B cell (primary cell): Measurements from ENCODE around the gene BRD1. TPM values are rescaled to one million over a fixed set of nuclear protein-coding genes. Genes with fewer than 3 reads are reported as not detected.

Experiments
- ATAC-seq: fragments of 200-7000 bp; cut with Tn5 transposase; one replicate; pipeline ENCODE4 v1.10.0; 2021; ENCODE audit warnings: low read depth, mild to moderate bottlenecking, moderate number of reproducible peaks, moderate library complexity
- CTCF ChIA-PET: fragments of 350-600 bp; sonication (Branson Sonifier 250); formaldehyde crosslinking; loops from one replicate; lab custom pipeline; 2021; ENCODE audit warnings: antibody characterized with exemption, inconsistent platforms; lab: Charles Lee
- POLR2A ChIA-PET: fragments of 350-600 bp; sonication (Branson Sonifier 250); formaldehyde crosslinking; loops from one replicate; lab custom pipeline; 2021; ENCODE audit warnings: antibody characterized with exemption; lab: Charles Lee
- DNase-seq: peaks from one replicate; pipeline ENCODE4 v3.0.0; 2013
- H2AFZ ChIP-seq: 2 replicates; pipeline ENCODE4 v1.6.1; 2012; ENCODE audit warnings: mild to moderate bottlenecking, low read depth, low read length; ENCODE audit not compliant: insufficient read depth, poor library complexity, severe bottlenecking
- H3K27ac ChIP-seq, 2 donors: 1 replicate in 1 of 2; 2 replicates in 1 of 2; pipeline ENCODE4 v1.5.1; 2012 to 2013; ENCODE audit warnings: low read length in 2 of 2, mild to moderate bottlenecking in 2 of 2, moderate library complexity in 1 of 2
- H3K27me3 ChIP-seq, 4 experiments: fragments of 200-600 bp in 1 of 4; sonication (generic) in 1 of 4; replicated peaks in 1 of 4; 1 replicate in 2 of 4; 2 replicates in 2 of 4; pipeline versions ENCODE4 v1.6.1 to v1.7.0; 2013 to 2016; ENCODE audit warnings: low read length in 3 of 4, mild to moderate bottlenecking in 2 of 4, mixed read lengths in 1 of 4, moderate library complexity in 1 of 4; ENCODE audit not compliant: insufficient read depth in 4 of 4, control insufficient read depth in 3 of 4; ENCODE audit errors: control extremely low read depth in 1 of 4
- H3K36me3 ChIP-seq, 2 experiments: replicated peaks in 1 of 2; 1 replicate in 1 of 2; 2 replicates in 1 of 2; pipeline versions ENCODE4 v1.6.1 to v1.7.1; 2013; ENCODE audit warnings: low read length in 1 of 2; ENCODE audit not compliant: insufficient read depth in 2 of 2, control insufficient read depth in 1 of 2; ENCODE audit errors: control extremely low read depth in 1 of 2, extremely low read depth in 1 of 2
- H3K4me1 ChIP-seq, 2 donors: fragments of 200-600 bp in 1 of 2; sonication (generic) in 1 of 2; 1 replicate in 1 of 2; 2 replicates in 1 of 2; pipeline versions ENCODE4 v1.5.1 to v1.6.1; 2013 to 2017; ENCODE audit warnings: low read length in 2 of 2; ENCODE audit not compliant: control insufficient read depth in 2 of 2, insufficient read depth in 2 of 2
- H3K4me2 ChIP-seq: replicated peaks from 2 replicates; pipeline ENCODE3; 2012; ENCODE audit warnings: mild to moderate bottlenecking, low read depth, low read length; ENCODE audit not compliant: poor library complexity, severe bottlenecking
- H3K4me3 ChIP-seq, 5 experiments: fragments of 200-600 bp in 1 of 5; sonication (generic) in 1 of 5; 1 replicate in 3 of 5; 2 replicates in 2 of 5; pipeline versions ENCODE4 v1.5.1 to v1.7.0; 2011 to 2016; ENCODE audit warnings: low read length in 4 of 5, mild to moderate bottlenecking in 4 of 5, low read depth in 2 of 5, control low read depth in 1 of 5, moderate library complexity in 1 of 5; ENCODE audit not compliant: insufficient read depth in 1 of 5; ENCODE audit errors: control extremely low read depth in 1 of 5, extremely low read depth in 1 of 5
- H3K79me2 ChIP-seq: fragments of 200-600 bp; sonication (generic); one replicate; pipeline ENCODE4 v1.6.0; 2016; ENCODE audit warnings: low read length; ENCODE audit not compliant: control insufficient read depth, insufficient read depth
- H3K9ac ChIP-seq: fragments of 200-600 bp; sonication (generic); 2 replicates; pipeline ENCODE4 v1.6.1; 2017; ENCODE audit warnings: mild to moderate bottlenecking, low read length, moderate library complexity
- H3K9me3 ChIP-seq, 3 donors: one replicate each; pipeline versions ENCODE4 v1.6.1 to v1.7.1; 2013; ENCODE audit warnings: low read length in 2 of 3; ENCODE audit not compliant: control insufficient read depth in 2 of 3, insufficient read depth in 1 of 3; ENCODE audit errors: control extremely low read depth in 1 of 3
- H4K20me1 ChIP-seq: 2 replicates; pipeline ENCODE4 v1.6.0; 2012; ENCODE audit warnings: mild to moderate bottlenecking, low read length; ENCODE audit not compliant: insufficient read depth, control insufficient read depth, poor library complexity, severe bottlenecking
- H3K27ac Mint-ChIP-seq: one replicate; pipeline ENCODE4 v1.8.0; 2021; ENCODE audit warnings: mixed read lengths
- H3K27me3 Mint-ChIP-seq: one replicate; pipeline ENCODE4 v1.8.0; 2021; ENCODE audit warnings: mixed read lengths
- H3K4me1 Mint-ChIP-seq: one replicate; pipeline ENCODE4 v1.8.0; 2021; ENCODE audit warnings: mixed read lengths
- H3K4me3 Mint-ChIP-seq: one replicate; pipeline ENCODE4 v1.8.0; 2021; ENCODE audit warnings: mixed read lengths
- H3K9me3 Mint-ChIP-seq: one replicate; pipeline ENCODE4 v1.8.0; 2022; ENCODE audit warnings: mixed read lengths; ENCODE audit not compliant: insufficient read depth
- EZH2 ChIP-seq: IDR thresholded peaks from 2 replicates; pipeline ENCODE4 v1.6.1; 2012; ENCODE audit warnings: borderline replicate concordance, low read depth, mild to moderate bottlenecking, moderate library complexity, low read length; ENCODE audit not compliant: insufficient read depth, poor library complexity, severe bottlenecking
- WGBS: methylation state at CpG from one replicate; pipeline ENCODE4 v1.1.5; 2013; ENCODE audit warnings: missing lambda C conversion rate; ENCODE audit not compliant: insufficient coverage; 5-methylcytosine and 5-hydroxymethylcytosine counted together
- intact Hi-C: fragments of 100-400 bp; cut with micrococcal nuclease; formaldehyde crosslinking; loops from one replicate; pipeline ENCODE4 v1.10.0; 2022
- polyA plus RNA-seq: library from polyadenylated mRNA; depleted of rRNA; stranded (reverse); fragments of >200 nt; gene quantifications from 2 replicates; pipeline ENCODE4 v1.2.3, GENCODE V29; 2012
- total RNA-seq, 2 donors: library from RNA; stranded (reverse); fragments of 120-200 nt in 1 of 2; gene quantifications; 1 replicate in 1 of 2; 2 replicates in 1 of 2; pipeline versions ENCODE4 v1.2.3 to v1.2.4, GENCODE V29; 2013 to 2022
- TF ChIP-seq, protein P1 (sequence below): fragments of 200-600 bp; IDR thresholded peaks from one replicate; pipeline ENCODE4 v1.8.0; 2022; ENCODE audit warnings: antibody characterized with exemption, mild to moderate bottlenecking

The BRD1 gene
- total and polyA plus RNA-seq, 2 donors (not counting 1 experiment from before 2014, with no cell fraction given), result 16.9 to 73.3 TPM

DNA sequence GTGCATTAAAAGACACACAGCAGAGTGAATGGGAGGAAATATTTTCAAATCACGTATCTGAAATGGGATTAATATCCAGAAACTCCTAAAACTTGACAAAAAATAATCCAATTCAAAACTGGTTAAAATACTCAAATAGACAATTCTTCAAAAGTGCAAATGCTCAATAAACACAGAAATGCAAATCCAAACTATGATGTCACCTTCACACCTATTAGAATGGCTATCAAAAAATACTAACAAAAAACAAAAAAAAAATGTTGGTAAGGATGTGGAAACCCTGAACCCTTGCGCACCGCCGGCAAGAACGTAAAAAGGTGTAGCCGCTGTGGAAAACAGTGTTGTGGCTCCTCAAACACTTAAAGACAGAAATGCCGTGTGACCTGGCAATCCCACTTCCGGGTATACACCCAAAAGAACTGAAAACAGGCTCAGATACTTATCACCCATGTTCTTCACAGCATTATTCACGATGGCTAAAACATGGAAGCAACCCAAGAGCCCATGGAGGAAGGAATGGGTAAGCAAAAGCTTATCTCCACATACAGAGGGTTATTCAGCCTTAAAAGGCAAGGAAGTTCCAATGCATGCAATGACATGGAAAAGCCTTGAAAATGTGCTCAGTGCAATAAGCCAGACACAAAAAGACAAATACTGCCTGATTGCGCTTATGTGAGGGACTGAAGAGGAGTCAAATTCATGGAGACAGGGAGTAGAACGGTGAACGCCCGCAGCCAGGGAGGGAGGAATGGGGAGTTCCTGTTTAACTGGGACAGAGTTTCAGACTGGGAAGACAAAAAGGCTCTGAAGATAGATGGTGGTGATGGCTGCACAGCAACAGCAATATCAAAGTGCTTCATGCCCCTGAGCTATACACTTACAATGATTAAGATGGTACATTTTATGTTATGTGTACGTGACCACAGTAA, 19.6 kb downstream of the BRD1 start:
- H3K4me1 Mint-ChIP-seq, result peaks cover 61% of the 10 kb centered on the region
- H3K4me3 Mint-ChIP-seq, result no peak overlapping the region
- H3K9me3 ChIP-seq, result no peaks in the 10 kb centered on the region
- intact Hi-C loops, result no loop called here
- H3K27ac Mint-ChIP-seq, result peak overlapping the region; percentile 27
- no peak overlapping the region for H3K4me3 ChIP-seq
- H3K36me3 ChIP-seq, result peaks cover 2 to 21% of the 10 kb centered on the region in 2 experiments
- 43% methylated on average over 4 of the region's 14 CpGs for WGBS
- no peak overlapping the region for H3K9ac ChIP-seq
- peaks cover 99% of the 10 kb centered on the region for H3K79me2 ChIP-seq
- no peaks in the 10 kb centered on the region for H3K27me3 Mint-ChIP-seq
- DNase-seq, result no peak
- H3K4me2 ChIP-seq, result no peak overlapping the region
- H3K27me3 ChIP-seq, result no peaks in the 10 kb centered on the region
- H2AFZ ChIP-seq, result no peak overlapping the region
- peak overlapping the region in 1 of 2 donors; percentile 11 for H3K27ac ChIP-seq
- TF ChIP-seq EZH2, result no peak
- TF ChIP-seq, protein P1, sequence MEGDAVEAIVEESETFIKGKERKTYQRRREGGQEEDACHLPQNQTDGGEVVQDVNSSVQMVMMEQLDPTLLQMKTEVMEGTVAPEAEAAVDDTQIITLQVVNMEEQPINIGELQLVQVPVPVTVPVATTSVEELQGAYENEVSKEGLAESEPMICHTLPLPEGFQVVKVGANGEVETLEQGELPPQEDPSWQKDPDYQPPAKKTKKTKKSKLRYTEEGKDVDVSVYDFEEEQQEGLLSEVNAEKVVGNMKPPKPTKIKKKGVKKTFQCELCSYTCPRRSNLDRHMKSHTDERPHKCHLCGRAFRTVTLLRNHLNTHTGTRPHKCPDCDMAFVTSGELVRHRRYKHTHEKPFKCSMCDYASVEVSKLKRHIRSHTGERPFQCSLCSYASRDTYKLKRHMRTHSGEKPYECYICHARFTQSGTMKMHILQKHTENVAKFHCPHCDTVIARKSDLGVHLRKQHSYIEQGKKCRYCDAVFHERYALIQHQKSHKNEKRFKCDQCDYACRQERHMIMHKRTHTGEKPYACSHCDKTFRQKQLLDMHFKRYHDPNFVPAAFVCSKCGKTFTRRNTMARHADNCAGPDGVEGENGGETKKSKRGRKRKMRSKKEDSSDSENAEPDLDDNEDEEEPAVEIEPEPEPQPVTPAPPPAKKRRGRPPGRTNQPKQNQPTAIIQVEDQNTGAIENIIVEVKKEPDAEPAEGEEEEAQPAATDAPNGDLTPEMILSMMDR, result no peak
- H3K9me3 Mint-ChIP-seq, result no peaks in the 10 kb centered on the region
- ChIA-PET POLR2A (no interaction called here), CTCF (no interaction called here)
- peaks cover 23 to 28% of the 10 kb centered on the region in 2 donors for H3K4me1 ChIP-seq
- H4K20me1 ChIP-seq, result peaks cover 97% of the 10 kb centered on the region
- no peak for ATAC-seq

DNA sequence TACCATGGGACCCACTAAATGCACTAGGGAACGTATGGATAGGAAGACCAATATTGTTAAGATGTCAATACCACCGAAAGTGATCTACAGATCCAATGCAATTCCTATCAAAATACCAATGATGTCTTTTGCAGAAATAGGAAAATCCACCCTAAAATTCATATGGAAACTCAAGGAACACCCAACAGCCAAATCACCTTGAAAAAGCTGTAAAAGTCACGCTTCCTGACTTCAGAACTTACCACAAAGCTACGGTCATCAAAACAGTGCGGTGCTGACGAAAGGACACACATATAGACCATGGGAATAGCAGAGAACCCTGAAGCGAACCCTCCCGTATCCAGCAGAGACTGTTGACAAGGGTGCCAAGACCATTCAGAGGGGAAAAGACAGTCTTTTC, 20.5 kb downstream of the BRD1 start:
- Histone ChIP-seq H3K4me3 (no peak overlapping the region), H3K9me3 (no peaks in the 10 kb centered on the region), H2AFZ (no peak overlapping the region), H3K79me2 (peaks cover 96% of the 10 kb centered on the region), H3K4me1 (peaks cover 23 to 32% of the 10 kb centered on the region in 2 donors), H3K9ac (no peak overlapping the region), H3K27me3 (no peaks in the 10 kb centered on the region), H3K36me3 (peaks cover 3 to 26% of the 10 kb centered on the region in 2 experiments), H3K4me2 (no peak overlapping the region), H4K20me1 (peaks cover 95% of the 10 kb centered on the region), H3K27ac (no peak overlapping the region)
- DNase-seq, result no peak
- Mint-ChIP-seq H3K9me3 (no peaks in the 10 kb centered on the region), H3K4me1 (peaks cover 59% of the 10 kb centered on the region), H3K27ac (no peak overlapping the region), H3K27me3 (no peaks in the 10 kb centered on the region), H3K4me3 (no peak overlapping the region)
- ChIA-PET POLR2A (no interaction called here), CTCF (no interaction called here)
- ATAC-seq, result no peak
- intact Hi-C loops, result no loop called here
- TF ChIP-seq, protein P1, result no peak
- no peak for TF ChIP-seq EZH2
- 98% methylated on average over 7 of the region's 8 CpGs for WGBS
